Measurements from ENCODE around the gene VIT.

Gene VIT, protein sequence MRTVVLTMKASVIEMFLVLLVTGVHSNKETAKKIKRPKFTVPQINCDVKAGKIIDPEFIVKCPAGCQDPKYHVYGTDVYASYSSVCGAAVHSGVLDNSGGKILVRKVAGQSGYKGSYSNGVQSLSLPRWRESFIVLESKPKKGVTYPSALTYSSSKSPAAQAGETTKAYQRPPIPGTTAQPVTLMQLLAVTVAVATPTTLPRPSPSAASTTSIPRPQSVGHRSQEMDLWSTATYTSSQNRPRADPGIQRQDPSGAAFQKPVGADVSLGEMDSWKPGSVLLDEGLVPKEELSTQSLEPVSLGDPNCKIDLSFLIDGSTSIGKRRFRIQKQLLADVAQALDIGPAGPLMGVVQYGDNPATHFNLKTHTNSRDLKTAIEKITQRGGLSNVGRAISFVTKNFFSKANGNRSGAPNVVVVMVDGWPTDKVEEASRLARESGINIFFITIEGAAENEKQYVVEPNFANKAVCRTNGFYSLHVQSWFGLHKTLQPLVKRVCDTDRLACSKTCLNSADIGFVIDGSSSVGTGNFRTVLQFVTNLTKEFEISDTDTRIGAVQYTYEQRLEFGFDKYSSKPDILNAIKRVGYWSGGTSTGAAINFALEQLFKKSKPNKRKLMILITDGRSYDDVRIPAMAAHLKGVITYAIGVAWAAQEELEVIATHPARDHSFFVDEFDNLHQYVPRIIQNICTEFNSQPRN

DNA sequence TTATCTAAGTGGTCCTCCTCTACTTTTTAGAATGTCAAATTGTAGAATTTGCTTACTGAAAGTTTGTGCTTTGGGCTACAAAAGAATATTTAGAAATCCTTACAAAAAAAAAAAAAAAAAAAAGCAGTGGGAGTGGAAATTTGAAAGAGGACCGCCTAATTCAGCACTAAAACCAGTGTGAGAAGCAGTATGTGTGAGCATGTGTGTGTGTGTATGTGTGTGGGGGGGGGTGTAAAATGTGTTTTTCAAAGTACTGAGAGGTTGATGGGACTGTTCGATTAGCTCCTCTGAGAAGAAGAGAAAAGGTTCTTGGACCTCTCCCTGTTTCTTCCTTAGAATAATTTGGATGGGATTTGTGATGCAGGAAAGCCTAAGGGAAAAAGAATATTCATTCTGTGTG lies at the start of gene VIT:
Gene VIT, plus strand, starts transcription at position 175 of the 400 bp plus-strand sequence. CDS start 19,664 bp downstream, outside the sequence.
- no peak within 1 kb of the TSS for H3K9ac ChIP-seq (ENCODE audit: low read depth in 1 of 2, low read length in 2 of 2)
- no peaks in the 10 kb centered on the region for H3K9me3 ChIP-seq (ENCODE audit: control insufficient read depth in 1 of 2, low read length in 2 of 2)
- no peaks in the 10 kb centered on the region for H3K27me3 ChIP-seq (ENCODE audit: control insufficient read depth in 1 of 2, insufficient read depth in 2 of 2, low read length in 2 of 2)
- H3K36me3 ChIP-seq (ENCODE audit: control insufficient read depth in 1 of 2, insufficient read depth in 2 of 2, low read length in 2 of 2) = no peaks in the 10 kb centered on the region
- no peaks in the 10 kb centered on the region for H3K4me1 ChIP-seq (ENCODE audit: control insufficient read depth in 1 of 2, insufficient read depth in 2 of 2, low read length in 2 of 2)
- H3K4me3 ChIP-seq (ENCODE audit: low read depth in 1 of 2, low read length in 2 of 2) = no peak within 1 kb of the TSS
- no peak within 1 kb of the TSS for H3K27ac ChIP-seq (ENCODE audit: low read depth, low read length)

DNA sequence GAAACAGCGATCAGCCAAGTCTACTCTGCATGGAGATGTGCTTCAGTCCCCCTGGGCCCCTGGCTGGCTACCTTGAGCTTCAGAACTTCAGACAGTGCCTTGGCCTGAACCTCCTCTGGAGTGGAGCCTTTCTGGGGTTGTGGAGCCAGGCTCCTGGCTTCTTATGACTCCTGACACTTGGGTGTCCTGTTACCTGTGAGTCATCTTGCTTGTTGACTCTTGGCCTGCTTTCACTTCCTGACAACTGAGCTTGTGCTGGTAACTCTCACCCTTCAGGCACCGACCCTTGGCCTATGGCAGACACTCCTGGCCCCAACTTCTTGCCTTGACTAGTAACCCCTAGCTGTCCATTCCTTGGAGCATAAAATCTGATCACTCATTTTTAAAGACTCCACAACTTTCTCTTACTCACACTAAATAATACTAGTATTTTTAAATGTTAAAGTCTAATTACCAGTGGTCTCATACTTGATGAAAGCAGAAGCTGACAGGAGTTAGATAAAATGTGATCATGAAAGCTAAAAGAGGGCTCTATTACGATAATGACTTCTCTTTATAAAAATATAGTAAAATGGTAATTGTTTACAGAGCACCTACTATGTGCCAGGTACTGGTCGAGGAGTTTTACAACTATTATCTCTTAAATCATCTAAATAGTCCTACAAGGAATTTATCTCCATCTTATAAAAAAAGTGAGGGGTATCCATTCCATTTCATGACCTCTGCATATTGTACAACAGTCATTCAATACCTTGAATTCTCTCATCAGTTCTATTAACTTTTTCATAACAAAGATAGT lies 46.3 kb upstream of the VIT start:
- no peaks in the 10 kb centered on the region for H3K36me3 ChIP-seq (ENCODE audit: control insufficient read depth in 1 of 2, insufficient read depth in 2 of 2, low read length in 2 of 2)
- H3K27ac ChIP-seq (ENCODE audit: low read depth, low read length) = no peak overlapping the region
- H3K27me3 ChIP-seq (ENCODE audit: control insufficient read depth in 1 of 2, insufficient read depth in 2 of 2, low read length in 2 of 2) = no peaks in the 10 kb centered on the region
- peaks cover 0 to 3% of the 10 kb centered on the region in 2 donors for H3K4me1 ChIP-seq (ENCODE audit: control insufficient read depth in 1 of 2, insufficient read depth in 2 of 2, low read length in 2 of 2)
- H3K4me3 ChIP-seq (ENCODE audit: low read depth in 1 of 2, low read length in 2 of 2) = no peak overlapping the region
- H3K9me3 ChIP-seq (ENCODE audit: control insufficient read depth in 1 of 2, low read length in 2 of 2) = no peaks in the 10 kb centered on the region
- no peak overlapping the region for H3K9ac ChIP-seq (ENCODE audit: low read depth in 1 of 2, low read length in 2 of 2)

DNA sequence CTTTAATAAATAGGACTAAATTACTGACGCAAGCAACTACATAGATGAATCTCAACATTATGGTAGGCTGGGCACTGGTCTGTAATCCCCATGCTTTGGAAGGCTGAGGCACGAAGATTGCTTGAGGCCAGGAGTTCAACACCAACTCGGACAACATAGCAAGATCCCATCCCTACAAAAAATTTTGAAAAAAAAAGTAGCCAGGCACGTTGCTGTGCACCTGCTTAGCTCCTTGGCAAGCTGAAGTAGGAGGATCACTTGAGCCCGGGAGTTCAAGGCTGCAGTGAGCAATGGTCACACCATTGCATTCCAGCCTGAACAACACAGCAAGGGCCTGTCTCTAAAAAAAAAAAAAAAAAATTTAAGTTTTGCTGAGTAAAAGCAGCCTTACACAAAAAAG lies 43.4 kb upstream of the VIT start:
- H3K9me3 ChIP-seq (ENCODE audit: control insufficient read depth in 1 of 2, low read length in 2 of 2) = no peaks in the 10 kb centered on the region
- no peak overlapping the region for H3K9ac ChIP-seq (ENCODE audit: low read depth in 1 of 2, low read length in 2 of 2)
- peaks cover 0 to 3% of the 10 kb centered on the region in 2 donors for H3K4me1 ChIP-seq (ENCODE audit: control insufficient read depth in 1 of 2, insufficient read depth in 2 of 2, low read length in 2 of 2)
- H3K27me3 ChIP-seq (ENCODE audit: control insufficient read depth in 1 of 2, insufficient read depth in 2 of 2, low read length in 2 of 2) = no peaks in the 10 kb centered on the region
- H3K4me3 ChIP-seq (ENCODE audit: low read depth in 1 of 2, low read length in 2 of 2) = no peak overlapping the region
- no peak overlapping the region for H3K27ac ChIP-seq (ENCODE audit: low read depth, low read length)
- no peaks in the 10 kb centered on the region for H3K36me3 ChIP-seq (ENCODE audit: control insufficient read depth in 1 of 2, insufficient read depth in 2 of 2, low read length in 2 of 2)

DNA sequence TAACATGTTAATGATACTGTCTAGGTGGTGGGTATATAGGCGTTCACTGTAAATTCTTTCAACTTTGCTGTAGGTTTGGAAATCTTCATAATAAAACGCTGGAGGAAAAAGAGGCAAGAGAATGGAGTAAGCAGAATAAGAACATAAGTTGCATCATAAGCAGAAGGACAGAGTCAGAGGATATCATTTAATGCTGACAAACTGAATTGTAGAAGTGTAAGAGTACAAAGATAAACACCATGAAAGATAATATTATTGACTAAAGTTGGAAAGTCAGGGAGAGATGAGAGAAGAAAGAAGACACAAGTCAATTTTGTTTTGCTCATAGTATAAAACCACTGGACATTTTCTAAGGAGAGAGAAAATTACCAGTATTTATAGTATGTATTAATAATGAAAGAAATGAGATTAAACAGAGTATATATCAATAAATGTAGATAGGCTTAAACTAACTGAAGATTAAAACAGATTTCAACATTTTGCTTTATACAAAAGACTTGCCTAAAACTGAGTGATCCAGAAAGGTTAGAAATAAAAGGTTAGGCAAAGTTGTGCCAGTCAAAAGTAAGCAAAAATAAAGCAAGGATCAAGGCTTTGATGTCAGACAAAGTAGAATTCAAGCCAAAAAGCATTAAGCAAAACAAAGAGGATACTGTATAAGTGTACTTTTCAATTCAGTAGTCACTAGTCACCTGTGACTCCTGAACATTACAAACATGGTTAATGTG lies 42.4 kb upstream of the VIT start:
- H3K9ac ChIP-seq (ENCODE audit: low read depth in 1 of 2, low read length in 2 of 2) = no peak overlapping the region
- H3K4me1 ChIP-seq (ENCODE audit: control insufficient read depth in 1 of 2, insufficient read depth in 2 of 2, low read length in 2 of 2) = peaks cover 0 to 3% of the 10 kb centered on the region in 2 donors
- no peak overlapping the region for H3K27ac ChIP-seq (ENCODE audit: low read depth, low read length)
- H3K27me3 ChIP-seq (ENCODE audit: control insufficient read depth in 1 of 2, insufficient read depth in 2 of 2, low read length in 2 of 2) = no peaks in the 10 kb centered on the region
- no peaks in the 10 kb centered on the region for H3K36me3 ChIP-seq (ENCODE audit: control insufficient read depth in 1 of 2, insufficient read depth in 2 of 2, low read length in 2 of 2)
- H3K9me3 ChIP-seq (ENCODE audit: control insufficient read depth in 1 of 2, low read length in 2 of 2) = no peaks in the 10 kb centered on the region
- no peak overlapping the region for H3K4me3 ChIP-seq (ENCODE audit: low read depth in 1 of 2, low read length in 2 of 2)

DNA sequence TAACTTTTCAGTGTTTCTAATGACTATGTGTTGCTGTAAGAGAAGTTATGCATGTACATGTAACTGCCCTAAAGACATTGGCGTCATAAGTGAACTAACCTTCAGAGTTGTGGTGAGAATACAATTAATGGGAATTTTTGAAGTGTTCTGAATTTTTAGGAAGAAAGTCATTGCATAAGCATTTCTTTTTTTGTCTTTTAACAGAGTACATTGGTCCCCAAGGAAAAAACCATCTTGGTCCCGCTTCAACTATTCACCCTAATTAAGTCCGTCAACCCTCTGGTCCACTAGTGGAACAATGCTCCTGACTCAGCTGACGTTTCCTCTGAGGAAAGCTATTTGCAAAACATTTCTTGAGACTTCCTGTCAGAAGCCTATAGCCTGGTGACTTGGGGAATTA lies 41.1 kb upstream of the VIT start:
- Histone ChIP-seq H3K36me3 (ENCODE audit: control insufficient read depth in 1 of 2, insufficient read depth in 2 of 2, low read length in 2 of 2) (no peaks in the 10 kb centered on the region), H3K4me3 (ENCODE audit: low read depth in 1 of 2, low read length in 2 of 2) (no peak overlapping the region), H3K27ac (ENCODE audit: low read depth, low read length) (no peak overlapping the region), H3K4me1 (ENCODE audit: control insufficient read depth in 1 of 2, insufficient read depth in 2 of 2, low read length in 2 of 2) (no peaks in the 10 kb centered on the region), H3K27me3 (ENCODE audit: control insufficient read depth in 1 of 2, insufficient read depth in 2 of 2, low read length in 2 of 2) (no peaks in the 10 kb centered on the region), H3K9ac (ENCODE audit: low read depth in 1 of 2, low read length in 2 of 2) (no peak overlapping the region), H3K9me3 (ENCODE audit: control insufficient read depth in 1 of 2, low read length in 2 of 2) (no peaks in the 10 kb centered on the region)

DNA sequence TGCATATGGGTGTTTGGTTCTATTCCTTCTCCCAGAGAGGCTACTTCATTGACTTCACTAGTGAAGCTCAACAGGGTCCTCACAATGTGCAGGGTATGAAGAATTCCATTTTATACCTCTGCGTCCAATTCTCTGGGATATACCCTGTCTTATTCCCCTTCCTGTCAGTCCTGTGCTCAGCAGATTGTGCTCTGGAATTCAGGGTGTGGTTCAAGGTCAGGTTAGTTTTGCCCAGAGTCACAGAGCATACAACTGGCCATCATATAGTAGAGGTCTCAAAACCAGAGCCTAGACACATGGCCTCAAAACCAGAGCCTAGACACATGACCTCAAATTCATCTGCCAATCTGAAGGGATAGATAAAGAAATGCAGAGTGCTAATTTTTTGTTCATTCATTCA lies 38.8 kb upstream of the VIT start:
- H3K9ac ChIP-seq (ENCODE audit: low read depth in 1 of 2, low read length in 2 of 2) = no peak overlapping the region
- H3K9me3 ChIP-seq (ENCODE audit: control insufficient read depth in 1 of 2, low read length in 2 of 2) = no peaks in the 10 kb centered on the region
- H3K27ac ChIP-seq (ENCODE audit: low read depth, low read length) = no peak overlapping the region
- H3K4me3 ChIP-seq (ENCODE audit: low read depth in 1 of 2, low read length in 2 of 2) = no peak overlapping the region
- no peaks in the 10 kb centered on the region for H3K36me3 ChIP-seq (ENCODE audit: control insufficient read depth in 1 of 2, insufficient read depth in 2 of 2, low read length in 2 of 2)
- H3K4me1 ChIP-seq (ENCODE audit: control insufficient read depth in 1 of 2, insufficient read depth in 2 of 2, low read length in 2 of 2) = no peaks in the 10 kb centered on the region
- no peaks in the 10 kb centered on the region for H3K27me3 ChIP-seq (ENCODE audit: control insufficient read depth in 1 of 2, insufficient read depth in 2 of 2, low read length in 2 of 2)

DNA sequence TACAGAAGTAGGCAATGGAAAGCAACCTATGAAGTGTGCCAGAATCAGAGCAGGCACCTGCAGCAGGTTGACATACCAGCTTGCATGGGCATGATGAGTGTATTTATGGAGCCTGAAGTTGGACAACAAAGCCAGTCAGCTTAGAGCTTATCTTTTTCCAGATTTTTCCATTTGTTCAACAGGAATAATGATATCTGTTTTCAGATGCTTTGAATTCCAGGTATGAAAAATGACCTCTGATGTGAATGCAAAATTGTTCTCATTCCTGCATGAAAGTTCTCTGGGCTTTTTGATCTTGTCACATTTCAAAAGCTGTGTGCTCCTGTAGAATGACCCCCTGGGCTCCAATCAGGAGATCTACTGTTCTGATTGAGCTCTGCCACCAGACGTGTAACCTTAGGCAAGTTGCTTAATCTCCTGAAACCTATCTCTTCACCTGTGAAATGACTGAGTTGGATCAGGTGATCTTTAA lies 38.2 kb upstream of the VIT start:
- no peaks in the 10 kb centered on the region for H3K36me3 ChIP-seq (ENCODE audit: control insufficient read depth in 1 of 2, insufficient read depth in 2 of 2, low read length in 2 of 2)
- no peaks in the 10 kb centered on the region for H3K27me3 ChIP-seq (ENCODE audit: control insufficient read depth in 1 of 2, insufficient read depth in 2 of 2, low read length in 2 of 2)
- H3K9ac ChIP-seq (ENCODE audit: low read depth in 1 of 2, low read length in 2 of 2) = no peak overlapping the region
- no peaks in the 10 kb centered on the region for H3K4me1 ChIP-seq (ENCODE audit: control insufficient read depth in 1 of 2, insufficient read depth in 2 of 2, low read length in 2 of 2)
- H3K4me3 ChIP-seq (ENCODE audit: low read depth in 1 of 2, low read length in 2 of 2) = no peak overlapping the region
- H3K27ac ChIP-seq (ENCODE audit: low read depth, low read length) = no peak overlapping the region
- H3K9me3 ChIP-seq (ENCODE audit: control insufficient read depth in 1 of 2, low read length in 2 of 2) = no peaks in the 10 kb centered on the region

DNA sequence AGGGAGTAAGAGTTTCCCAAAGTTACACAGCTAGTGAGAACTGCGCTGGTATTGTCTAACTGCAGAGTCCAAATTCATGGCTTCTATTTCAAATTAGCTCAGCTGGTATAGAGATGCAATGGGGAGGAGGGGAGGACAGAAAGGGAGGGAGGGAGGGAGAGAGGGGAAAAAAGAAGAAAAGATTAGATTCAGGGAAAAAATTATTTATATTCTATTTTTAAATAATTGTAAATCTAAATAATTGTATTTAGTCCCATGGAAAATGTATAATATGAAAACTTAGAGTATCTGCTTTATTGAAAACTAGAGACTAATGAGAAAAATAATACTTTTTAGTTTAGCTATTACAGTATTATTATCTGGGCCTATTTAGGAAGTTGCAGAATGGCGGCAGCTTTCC lies 37.3 kb upstream of the VIT start:
- Histone ChIP-seq H3K9ac (ENCODE audit: low read depth in 1 of 2, low read length in 2 of 2) (no peak overlapping the region), H3K9me3 (ENCODE audit: control insufficient read depth in 1 of 2, low read length in 2 of 2) (no peaks in the 10 kb centered on the region), H3K27me3 (ENCODE audit: control insufficient read depth in 1 of 2, insufficient read depth in 2 of 2, low read length in 2 of 2) (no peaks in the 10 kb centered on the region), H3K36me3 (ENCODE audit: control insufficient read depth in 1 of 2, insufficient read depth in 2 of 2, low read length in 2 of 2) (no peaks in the 10 kb centered on the region), H3K27ac (ENCODE audit: low read depth, low read length) (no peak overlapping the region), H3K4me3 (ENCODE audit: low read depth in 1 of 2, low read length in 2 of 2) (no peak overlapping the region), H3K4me1 (ENCODE audit: control insufficient read depth in 1 of 2, insufficient read depth in 2 of 2, low read length in 2 of 2) (no peaks in the 10 kb centered on the region)

DNA sequence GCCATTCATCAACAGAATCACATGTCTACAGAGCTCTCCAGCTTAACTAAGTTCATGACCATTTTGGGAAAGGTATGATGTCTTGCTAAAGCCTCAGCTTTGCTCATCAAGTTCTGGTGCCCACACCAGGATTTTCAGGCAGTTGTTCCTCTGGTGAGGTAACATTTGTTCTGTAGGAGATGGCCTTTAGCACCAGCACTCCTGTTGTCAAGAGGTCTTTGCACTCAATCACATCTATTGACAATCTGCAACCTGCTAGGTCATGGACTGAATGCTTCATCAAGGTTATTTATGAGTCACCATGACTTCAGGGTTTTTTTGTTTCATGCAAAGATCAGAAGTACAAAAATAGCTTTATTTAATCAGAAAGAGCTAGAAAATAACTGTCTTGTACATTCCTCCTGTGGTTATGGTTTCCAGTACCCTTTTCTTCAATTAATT lies 36.6 kb upstream of the VIT start:
- H3K4me3 ChIP-seq (ENCODE audit: low read depth in 1 of 2, low read length in 2 of 2) = no peak overlapping the region
- no peaks in the 10 kb centered on the region for H3K9me3 ChIP-seq (ENCODE audit: control insufficient read depth in 1 of 2, low read length in 2 of 2)
- H3K9ac ChIP-seq (ENCODE audit: low read depth in 1 of 2, low read length in 2 of 2) = no peak overlapping the region
- H3K27me3 ChIP-seq (ENCODE audit: control insufficient read depth in 1 of 2, insufficient read depth in 2 of 2, low read length in 2 of 2) = no peaks in the 10 kb centered on the region
- H3K36me3 ChIP-seq (ENCODE audit: control insufficient read depth in 1 of 2, insufficient read depth in 2 of 2, low read length in 2 of 2) = no peaks in the 10 kb centered on the region
- H3K27ac ChIP-seq (ENCODE audit: low read depth, low read length) = no peak overlapping the region
- H3K4me1 ChIP-seq (ENCODE audit: control insufficient read depth in 1 of 2, insufficient read depth in 2 of 2, low read length in 2 of 2) = no peaks in the 10 kb centered on the region
